Brain pericyte (primary cell): ENCODE data around the gene TMC1.
"Not testable (repeated sequence)": the region's sequence is repeated elsewhere in the genome, so short reads cannot be mapped to it uniquely, and the experiment has no call there.

Experiments
- DNase-seq: peaks from one replicate; pipeline ENCODE4 v3.0.0-alpha.2; 2012; ENCODE audit warnings: low read depth, low spot score

The TMC1 gene

GRCh38 chr9:72521416-72521815, at the start of gene TMC1:
Gene TMC1, plus strand, starts transcription at chr9:72521608. Its CDS starts 127,041 bp downstream, at chr9:72648649.
- DNase-seq, result not testable (repeated sequence)

DNA sequence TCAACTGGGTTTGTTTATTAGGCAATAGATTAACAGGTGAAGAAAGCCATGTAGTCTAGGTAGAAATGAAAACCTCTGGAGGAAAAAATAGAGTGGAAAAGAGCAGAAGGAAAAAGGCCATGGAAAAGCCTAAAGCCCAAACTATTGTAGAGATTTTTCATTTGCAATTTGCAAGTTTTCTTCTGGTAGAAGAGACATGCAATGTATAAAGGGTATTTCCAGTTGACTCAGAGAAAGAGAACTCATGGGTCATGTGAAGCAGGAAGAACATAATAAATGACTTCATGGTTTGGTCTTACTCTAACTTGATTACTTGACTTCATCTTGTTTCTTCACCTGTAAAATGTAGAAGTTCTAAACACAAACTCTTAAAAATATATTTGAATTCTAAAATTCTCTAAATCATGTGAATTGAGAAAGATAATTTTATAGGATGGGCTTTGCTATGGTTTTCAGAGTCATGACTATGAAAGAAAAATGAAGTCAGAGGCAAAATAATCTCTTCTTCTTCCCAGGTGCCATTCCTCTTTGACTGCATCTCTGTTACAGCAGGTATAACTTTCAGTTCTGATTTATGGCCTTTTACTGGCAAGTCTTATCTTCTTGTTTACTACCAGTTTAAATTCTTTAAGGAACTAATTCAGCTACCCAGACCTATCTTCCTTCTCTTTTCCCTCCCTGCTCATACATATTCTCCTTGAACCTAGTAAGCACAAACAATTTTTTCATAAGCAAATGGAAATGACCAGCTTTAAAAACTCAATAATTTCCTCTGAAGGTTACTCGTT, 47.7 kb upstream of the TMC1 start:
- DNase-seq, result no peak

GRCh38 chr9:72474676-72475075, 46.7 kb upstream of the TMC1 start:
- no peak for DNase-seq

DNA sequence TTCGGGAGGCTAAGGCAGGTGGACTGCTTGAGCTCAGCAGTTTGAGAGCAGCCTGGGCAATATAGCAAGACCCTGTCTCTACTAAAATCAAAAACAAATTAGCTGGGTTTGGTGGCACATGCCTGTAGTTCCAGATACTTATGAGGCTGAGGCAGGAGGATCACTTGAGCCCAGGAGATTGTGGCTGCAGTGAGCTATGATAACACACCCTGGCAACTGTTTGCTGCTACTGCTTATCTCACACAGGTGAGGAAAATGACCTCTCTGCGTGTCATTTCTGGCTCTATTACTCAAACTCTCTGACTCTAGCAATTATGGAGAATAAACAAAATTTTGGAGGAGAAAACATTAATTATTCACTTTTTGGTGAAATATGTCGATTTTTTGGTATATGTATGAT, 45.3 kb upstream of the TMC1 start:
- no peak for DNase-seq

DNA sequence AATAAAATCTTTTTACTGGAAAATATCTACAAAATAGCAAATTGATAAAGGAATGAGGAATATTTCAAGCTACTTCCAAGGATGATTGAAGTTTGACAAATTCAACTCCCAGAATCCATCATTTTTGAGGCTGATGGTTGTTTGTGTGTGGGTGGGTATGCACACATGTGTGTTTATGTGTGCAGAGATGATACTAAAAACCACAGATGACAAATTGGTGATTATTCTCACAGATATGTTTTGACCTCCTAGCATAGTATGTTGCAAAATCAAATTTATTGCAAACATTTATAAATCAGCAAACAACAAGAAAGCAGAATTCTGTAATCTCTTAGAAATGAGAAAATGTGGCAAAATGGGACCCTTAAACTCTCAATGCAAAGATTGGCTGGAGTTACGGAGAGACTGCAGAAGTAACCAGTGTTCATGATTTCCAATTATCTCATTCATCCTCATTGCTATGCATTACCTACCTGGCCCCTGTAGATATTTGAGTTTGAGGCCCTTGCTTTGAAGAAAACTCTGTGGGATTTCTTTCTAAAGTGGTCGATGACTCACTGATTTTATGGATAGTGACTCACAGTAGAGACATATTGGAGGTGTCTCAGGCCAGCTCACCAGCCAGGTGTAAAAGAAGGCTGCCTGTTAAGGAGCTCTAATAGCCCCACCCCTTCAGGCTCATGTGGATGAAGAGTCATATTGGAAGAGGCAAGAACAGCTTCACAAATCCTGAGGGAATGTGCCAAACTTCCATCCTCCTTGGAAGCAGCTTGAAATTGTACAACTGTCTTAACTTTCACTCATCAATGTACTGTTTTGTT, 44.6 kb upstream of the TMC1 start:
- DNase-seq, result no peak

GRCh38 chr9:72477930-72478518, 43.4 kb upstream of the TMC1 start:
- DNase-seq, result no peak

DNA sequence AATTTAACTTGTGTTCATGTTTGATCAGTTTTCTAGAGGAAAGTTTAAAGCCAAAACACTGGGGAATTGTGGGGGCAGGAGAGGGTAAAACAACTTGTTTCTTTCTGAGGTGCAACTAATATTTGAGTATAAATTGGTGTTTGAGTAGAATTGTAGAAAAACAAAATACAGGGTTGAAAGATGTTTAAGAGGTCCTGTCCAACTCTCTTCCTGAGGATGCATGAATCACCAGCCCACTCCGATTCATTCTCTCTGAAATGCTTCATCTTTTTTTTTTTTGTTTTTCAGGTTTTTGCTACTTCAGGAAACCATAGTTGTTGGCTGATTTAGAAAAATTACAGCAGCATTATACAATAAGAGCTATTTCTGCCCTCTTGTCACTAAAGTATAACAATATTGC, 42.4 kb upstream of the TMC1 start:
- no peak for DNase-seq

- not testable (repeated sequence) for DNase-seq
Measured at GRCh38 chr9:72480261-72480660, 41.1 kb upstream of the TMC1 start.

- no peak for DNase-seq
Measured at GRCh38 chr9:72480921-72481320, 40.5 kb upstream of the TMC1 start.

GRCh38 chr9:72485821-72486593, 35.4 kb upstream of the TMC1 start:
- DNase-seq, result no peak

DNA sequence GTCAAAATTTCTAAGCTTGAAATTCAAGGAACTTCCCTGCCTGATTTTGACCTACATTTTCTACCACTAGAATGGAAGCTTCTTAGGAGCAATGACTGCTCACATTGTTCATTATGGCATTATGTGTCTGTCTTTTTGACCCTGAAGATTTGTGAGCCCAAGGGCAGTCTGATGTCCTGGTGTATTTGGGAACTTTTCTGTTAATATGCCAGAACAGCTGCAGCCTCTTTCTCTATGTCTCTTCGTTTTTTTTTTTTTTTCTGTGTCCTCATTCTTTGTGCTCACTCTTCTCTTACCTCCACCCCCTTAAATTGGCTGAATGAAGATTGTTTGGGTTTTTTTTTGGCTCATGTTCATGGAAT, 34.8 kb upstream of the TMC1 start:
- DNase-seq, result no peak

DNA sequence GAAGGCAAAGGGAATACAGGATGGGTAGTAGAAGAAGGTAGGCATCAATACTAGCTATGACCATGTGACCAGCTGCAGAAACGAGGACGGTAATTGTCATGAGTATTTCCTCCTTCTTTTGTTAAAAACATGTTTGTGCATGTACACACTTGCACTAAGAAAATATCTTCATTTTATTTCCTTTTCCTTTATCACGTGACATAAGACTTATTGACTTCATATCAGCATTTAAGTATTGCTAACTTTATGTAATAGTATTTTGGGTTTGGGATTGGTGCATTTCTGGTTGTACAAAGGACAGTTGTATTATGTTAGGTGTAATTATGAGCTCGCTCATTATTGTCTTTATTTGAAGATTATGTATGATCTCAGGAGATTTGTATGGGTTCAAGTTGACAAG, 33.7 kb upstream of the TMC1 start:
- DNase-seq, result not testable (repeated sequence)

GRCh38 chr9:72489986-72490385, 31.4 kb upstream of the TMC1 start:
- no peak for DNase-seq

GRCh38 chr9:72491242-72491641, 30.2 kb upstream of the TMC1 start:
- DNase-seq, result no peak

DNA sequence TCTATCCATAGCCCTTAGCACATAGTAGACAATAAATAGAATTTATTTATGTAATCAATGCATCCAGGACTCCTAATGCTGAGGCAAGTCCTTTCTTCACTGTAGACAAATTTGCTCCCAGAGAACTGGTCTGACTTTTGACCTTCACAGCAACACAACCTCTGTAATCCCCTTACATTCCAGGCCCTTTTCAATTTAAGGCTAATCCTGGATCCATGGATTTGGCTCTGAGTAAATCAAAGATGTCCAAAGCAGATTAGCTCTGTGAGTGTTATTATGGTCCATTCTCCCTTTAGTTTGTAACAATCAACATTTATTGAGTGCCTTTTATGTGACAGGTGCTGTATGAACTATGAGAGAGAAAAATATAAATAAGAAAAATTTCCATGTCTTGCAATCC, 27.4 kb upstream of the TMC1 start:
- no peak for DNase-seq

DNA sequence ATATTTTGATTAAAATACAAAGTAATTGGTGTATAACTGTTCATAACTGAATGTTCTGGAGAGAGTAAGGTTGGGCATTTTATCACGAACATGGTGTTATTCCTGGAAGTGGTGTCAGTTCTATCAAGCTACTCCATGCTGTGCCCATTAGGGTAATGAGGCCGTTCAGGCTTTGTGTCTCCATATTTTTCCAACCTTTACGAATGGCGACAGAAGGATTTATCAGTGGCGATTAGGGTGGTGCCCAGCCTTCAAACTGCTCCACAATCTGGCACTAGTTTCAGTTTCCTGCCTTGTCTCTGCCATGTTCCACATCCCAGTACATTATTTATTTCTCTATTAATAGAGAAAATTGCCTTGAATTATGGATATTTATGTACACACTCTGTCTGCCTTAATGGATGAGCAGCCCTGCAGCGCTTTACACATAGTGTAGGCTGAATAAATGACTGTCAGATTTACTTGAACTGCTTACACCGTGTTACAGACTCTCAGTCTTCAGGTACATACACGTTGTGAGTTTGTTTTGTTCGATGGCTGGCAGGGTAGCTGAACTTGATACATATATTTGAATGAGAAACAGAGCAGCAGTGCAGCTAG, 23.9 kb upstream of the TMC1 start:
- no peak for DNase-seq

DNA sequence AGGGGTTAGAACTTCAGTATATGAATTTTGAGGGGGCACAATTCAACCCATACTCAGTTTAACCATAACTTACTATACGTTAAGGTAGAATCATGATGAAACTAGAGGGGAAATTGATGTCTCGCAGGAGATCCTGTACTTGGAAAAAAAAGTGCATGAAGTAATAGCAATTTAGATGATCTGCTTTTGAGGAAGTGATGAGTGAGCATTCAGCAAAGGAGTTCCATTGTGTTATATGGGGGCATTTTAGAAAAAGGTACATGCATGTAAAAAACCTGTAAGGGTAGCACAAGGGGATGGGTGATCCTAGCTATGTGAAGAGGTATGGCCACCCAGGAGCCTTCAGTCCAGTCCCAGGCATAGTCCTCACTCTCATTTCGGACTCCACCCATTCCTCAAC, 14.8 kb upstream of the TMC1 start:
- DNase-seq, result no peak

DNA sequence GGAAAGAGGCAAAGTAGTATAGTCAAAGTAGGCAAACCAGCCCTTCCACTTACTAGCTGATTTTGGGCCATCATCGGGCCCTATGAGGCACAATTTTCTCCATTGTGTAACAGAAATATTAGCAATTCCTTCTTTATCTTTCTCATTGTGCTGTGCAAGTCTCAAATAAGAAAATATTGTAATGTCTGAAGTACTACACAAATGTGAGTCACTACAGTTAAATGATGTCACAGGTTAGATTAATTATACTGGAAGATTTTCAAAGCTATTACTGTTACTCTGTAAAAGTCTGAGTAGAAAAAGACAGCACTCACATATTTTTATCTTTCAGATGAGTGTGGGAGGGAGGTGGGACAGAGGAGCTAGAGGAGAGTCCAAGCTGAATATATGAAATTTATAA, 12.4 kb upstream of the TMC1 start:
- no peak for DNase-seq

GRCh38 chr9:72509635-72510034, 11.8 kb upstream of the TMC1 start:
- DNase-seq, result no peak

- not testable (repeated sequence) for DNase-seq
Measured at GRCh38 chr9:72521011-72521410, 397 bp upstream of the TMC1 start.

GRCh38 chr9:72524820-72525540, 3.6 kb downstream of the TMC1 start:
- peak; percentile 50 for DNase-seq
